ENCODE results near the gene RPRD1B. TPM values are rescaled to one million over a fixed set of nuclear protein-coding genes. Genes with fewer than 3 reads are reported as not detected.

The RPRD1B gene
- total RNA-seq, 2 experiments from 2014 or later: 54.8 to 55.7 TPM

GRCh38 chr20:38034961-38035360 lies 1.4 kb downstream of the RPRD1B start:
- peak overlapping the region; percentile 100 for H3K27ac Mint-ChIP-seq
- CTCF ChIA-PET: no interaction called here

GRCh38 chr20:38036366-38036765 lies 2.8 kb downstream of the RPRD1B start:
- H3K27ac ChIP-seq (ENCODE audit: low read depth in 1 of 2, low read length in 2 of 2): no peak overlapping the region
- peak overlapping the region; percentile 71 for H3K4me3 Mint-ChIP-seq
- no peaks in the 10 kb centered on the region for H3K9me3 Mint-ChIP-seq
- peaks cover 22% of the 10 kb centered on the region for H3K36me3 ChIP-seq (ENCODE audit: insufficient read depth, low read length)
- CTCF ChIA-PET: interaction anchor here (0.9 kb wide), 1 partner anchor 37 kb away, joined by 3 read pairs; no protein-coding TSS in a partner anchor
- no peaks in the 10 kb centered on the region for H3K27me3 Mint-ChIP-seq
- H3K4me1 ChIP-seq (ENCODE audit: insufficient read depth, low read length): peaks cover 37% of the 10 kb centered on the region
- H3K27me3 ChIP-seq (ENCODE audit: control insufficient read depth in 1 of 2, insufficient read depth in 2 of 2, low read length in 2 of 2): no peaks in the 10 kb centered on the region
- no peak for TF ChIP-seq CTCF (IDR thresholded peaks at IDR 0.05)
- ATAC-seq (ENCODE audit: poor library complexity): no peak
- H3K9me3 ChIP-seq (ENCODE audit: control insufficient read depth in 1 of 2, insufficient read depth in 1 of 2, low read length in 2 of 2): no peaks in the 10 kb centered on the region
- peaks cover 71% of the 10 kb centered on the region for H3K4me1 Mint-ChIP-seq (ENCODE audit: low read depth)
- DNase-seq: no peak
- H3K27ac Mint-ChIP-seq: peak overlapping the region; percentile 49
- POLR2A ChIA-PET: interaction anchor here (1.1 kb wide), 1 partner anchor 17 kb away, joined by 4 read pairs; no protein-coding TSS in a partner anchor
- H3K4me3 ChIP-seq (ENCODE audit: low read length): no peak overlapping the region
- intact Hi-C loops (cut with DNase I, micrococcal nuclease): loop anchor here in 1 of 2 experiments (5.0 to 10.0 kb wide), 2 partner anchors 708 to 744 kb away; partner anchors contain the start of gene ACTR5
- peaks cover 74% of the 10 kb centered on the region for H3K36me3 Mint-ChIP-seq (ENCODE audit: low read depth)

More at GRCh38 chr20:38034961-38035360, 1.4 kb downstream of the RPRD1B start:
- TF ChIP-seq CTCF (IDR thresholded peaks at IDR 0.05): no peak
- H3K4me3 Mint-ChIP-seq: peak overlapping the region; percentile 99
- POLR2A ChIA-PET: no interaction called here
- no peaks in the 10 kb centered on the region for H3K27me3 Mint-ChIP-seq
- H3K4me3 ChIP-seq (ENCODE audit: low read length): peak overlapping the region; percentile 79
- H3K4me1 ChIP-seq (ENCODE audit: insufficient read depth, low read length): peaks cover 37% of the 10 kb centered on the region
- ATAC-seq (ENCODE audit: poor library complexity): no peak
- H3K9me3 Mint-ChIP-seq: no peaks in the 10 kb centered on the region
- H3K9me3 ChIP-seq (ENCODE audit: control insufficient read depth in 1 of 2, insufficient read depth in 1 of 2, low read length in 2 of 2): no peaks in the 10 kb centered on the region
- no peak for DNase-seq
- no peaks in the 10 kb centered on the region for H3K27me3 ChIP-seq (ENCODE audit: control insufficient read depth in 1 of 2, insufficient read depth in 2 of 2, low read length in 2 of 2)
- peaks cover 72% of the 10 kb centered on the region for H3K4me1 Mint-ChIP-seq (ENCODE audit: low read depth)
- intact Hi-C loops (cut with DNase I, micrococcal nuclease): loop anchor here in 1 of 2 experiments (5.0 to 10.0 kb wide), 4 partner anchors 437 to 938 kb away; partner anchors contain the start of genes ACTR5, RALGAPB and RBL1
- peaks cover 10% of the 10 kb centered on the region for H3K36me3 ChIP-seq (ENCODE audit: insufficient read depth, low read length)
- H3K36me3 Mint-ChIP-seq (ENCODE audit: low read depth): peaks cover 70% of the 10 kb centered on the region
- H3K27ac ChIP-seq (ENCODE audit: low read depth in 1 of 2, low read length in 2 of 2): no peak overlapping the region

GRCh38 chr20:38040276-38040675 lies 6.7 kb downstream of the RPRD1B start:
- Histone ChIP-seq H3K36me3 (ENCODE audit: insufficient read depth, low read length) (peaks cover 58% of the 10 kb centered on the region), H3K27me3 (ENCODE audit: control insufficient read depth in 1 of 2, insufficient read depth in 2 of 2, low read length in 2 of 2) (no peaks in the 10 kb centered on the region), H3K4me1 (ENCODE audit: insufficient read depth, low read length) (peaks cover 13% of the 10 kb centered on the region), H3K9me3 (ENCODE audit: control insufficient read depth in 1 of 2, insufficient read depth in 1 of 2, low read length in 2 of 2) (no peaks in the 10 kb centered on the region), H3K4me3 (ENCODE audit: low read length) (no peak overlapping the region), H3K27ac (ENCODE audit: low read depth in 1 of 2, low read length in 2 of 2) (no peak overlapping the region)
- H3K27ac Mint-ChIP-seq: peak overlapping the region; percentile 8
- peaks cover 81% of the 10 kb centered on the region for H3K36me3 Mint-ChIP-seq (ENCODE audit: low read depth)
- peaks cover 60% of the 10 kb centered on the region for H3K4me1 Mint-ChIP-seq (ENCODE audit: low read depth)
- intact Hi-C loops (cut with DNase I, micrococcal nuclease): no loop called here
- no peak for TF ChIP-seq CTCF (IDR thresholded peaks at IDR 0.05)
- H3K4me3 Mint-ChIP-seq: no peak overlapping the region
- H3K9me3 Mint-ChIP-seq: no peaks in the 10 kb centered on the region
- POLR2A ChIA-PET: no interaction called here
- ATAC-seq (ENCODE audit: poor library complexity) (no peak), DNase-seq (no peak)
- H3K27me3 Mint-ChIP-seq: no peaks in the 10 kb centered on the region
- CTCF ChIA-PET: no interaction called here

Data from CD4-positive, alpha-beta T cell (primary cell).